Stimulated activated naive CD4-positive, alpha-beta T cell treated with Interleukin-2 at 50 U/mL for 16 hours (primary cell): Measurements from ENCODE around the gene ZNF678.

Experiments
- DNase-seq: peaks from one replicate; lab custom pipeline; 2025; lab: John Stamatoyannopoulos, UW

The ZNF678 gene

GRCh38 chr1:227718932-227719331 lies 155.6 kb downstream of the ZNF678 start:
- no peak for DNase-seq

GRCh38 chr1:227723474-227723873 lies 160.1 kb downstream of the ZNF678 start:
- DNase-seq: no peak

- DNase-seq: no peak
Measured at GRCh38 chr1:227725046-227725445, 161.7 kb downstream of the ZNF678 start.

- no peak for DNase-seq
Measured at GRCh38 chr1:227726318-227726717, 163.0 kb downstream of the ZNF678 start.
